CD4-positive, alpha-beta T cell treated with Interleukin-6 at 100 ng/mL for 8 hours (primary cell): ENCODE data around the gene ZNF791.
"Not testable (repeated sequence)": the region's sequence is repeated elsewhere in the genome, so short reads cannot be mapped to it uniquely, and the experiment has no call there.

ENCODE experiments used
- DNase-seq: peaks from one replicate; pipeline ENCODE4 v3.0.0-alpha.2; 2020; ENCODE audit warnings: mixed read lengths, low spot score

Gene ZNF791

DNA sequence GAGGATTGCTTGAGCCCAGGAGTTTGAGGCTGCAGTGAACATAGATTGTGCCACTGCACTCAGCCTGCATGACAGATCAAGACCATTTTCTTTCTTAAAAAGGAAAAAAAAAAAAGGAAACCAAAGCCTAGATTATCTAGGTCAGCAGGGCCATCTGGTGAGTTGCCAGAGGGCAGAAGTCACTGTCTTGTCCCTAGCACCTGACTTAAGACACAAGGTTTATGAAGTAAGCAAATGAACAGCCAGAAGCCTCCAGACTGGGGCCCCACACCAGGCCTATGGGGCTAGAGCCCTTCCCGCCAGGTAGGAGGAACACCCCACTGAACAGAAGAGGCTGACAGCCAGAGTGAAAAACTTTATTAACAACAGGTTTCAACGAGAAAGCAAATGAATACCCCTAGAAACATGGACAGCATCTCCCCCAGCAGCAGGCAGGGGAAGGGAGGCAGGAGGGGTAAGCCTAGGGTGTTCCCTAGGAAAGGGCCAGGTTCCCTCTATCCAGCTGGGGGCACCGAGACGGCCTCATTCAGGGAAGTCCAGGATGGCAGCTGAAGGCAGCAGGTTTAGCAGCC, 57.1 kb downstream of the ZNF791 start:
- DNase-seq = no peak

DNA sequence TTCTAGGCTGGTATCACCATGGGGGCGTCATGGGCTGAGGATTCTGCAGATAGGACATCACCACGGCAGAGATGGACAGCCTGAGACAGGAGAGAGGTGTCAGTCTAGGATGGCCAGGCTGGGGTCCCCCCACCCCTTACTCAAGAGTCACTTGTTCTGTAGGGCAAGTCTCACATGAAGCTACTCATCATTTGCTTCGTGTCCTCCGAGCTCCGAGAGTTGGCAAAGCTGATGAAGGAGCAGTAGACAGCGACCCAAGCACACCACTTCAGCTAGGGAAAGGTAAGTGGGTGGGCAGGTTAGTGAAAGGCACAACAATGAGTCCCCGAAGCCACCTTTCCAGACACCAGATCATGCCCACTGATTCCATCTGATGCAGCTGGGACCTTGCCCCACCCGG, 57.6 kb downstream of the ZNF791 start:
- no peak for DNase-seq

DNA sequence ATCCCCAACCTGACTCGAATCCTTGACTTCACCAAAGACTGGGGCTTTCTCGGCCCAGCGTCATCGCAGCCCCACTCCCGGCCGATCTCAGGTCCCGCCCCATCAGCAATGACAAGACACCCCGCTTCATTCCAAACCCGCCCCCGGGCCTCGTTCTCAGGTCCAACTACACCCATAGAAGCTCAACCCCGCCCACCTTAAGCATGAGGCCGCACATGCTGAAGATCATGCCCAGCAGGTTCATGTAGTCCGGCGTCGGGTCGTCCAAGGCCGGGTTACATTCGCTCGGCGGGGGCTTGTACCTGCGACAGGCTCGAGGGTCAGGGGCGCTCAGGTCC, 58.2 kb downstream of the ZNF791 start:
- DNase-seq = peak; percentile 45

DNA sequence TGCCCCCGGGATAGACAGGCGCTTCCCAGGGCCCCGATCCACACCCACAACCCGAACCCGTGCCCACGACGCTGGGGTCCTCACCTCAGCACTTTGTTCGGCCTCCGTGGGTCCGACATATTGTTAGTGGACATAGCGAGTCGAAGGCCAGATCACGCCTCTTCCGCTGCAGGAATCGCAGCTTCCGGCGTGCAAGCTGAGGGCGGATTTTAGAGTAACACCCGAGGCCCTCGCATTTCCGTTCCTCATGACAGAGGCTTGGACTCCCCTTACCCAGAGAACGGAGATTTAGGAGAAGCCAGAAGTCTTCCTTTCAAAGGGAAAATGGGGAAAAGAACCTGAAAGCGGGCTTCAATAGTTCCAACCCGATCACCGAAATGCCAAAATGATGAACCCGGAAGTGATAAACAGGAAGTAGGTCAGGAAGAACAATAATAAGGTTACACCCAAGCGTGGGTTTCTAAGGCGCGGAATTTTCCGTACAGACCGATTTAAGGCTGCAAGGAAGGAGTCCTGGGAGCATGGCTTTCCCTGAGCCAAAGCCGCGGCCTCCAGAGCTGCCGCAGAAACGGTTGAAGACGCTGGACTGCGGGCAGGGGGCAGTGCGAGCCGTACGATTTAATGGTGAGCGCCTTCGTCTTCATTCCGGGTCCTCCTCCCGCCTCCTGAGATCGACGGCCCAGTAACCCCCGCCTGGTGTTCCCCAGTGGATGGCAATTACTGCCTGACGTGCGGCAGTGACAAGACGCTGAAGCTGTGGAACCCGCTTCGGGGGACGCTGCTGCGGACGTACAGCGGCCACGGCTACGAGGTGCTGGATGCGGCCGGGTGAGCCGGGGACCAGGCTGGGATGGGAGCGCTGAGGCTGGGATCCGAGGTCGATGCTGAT, 58.8 kb downstream of the ZNF791 start:
- peak; percentile 66 for DNase-seq

DNA sequence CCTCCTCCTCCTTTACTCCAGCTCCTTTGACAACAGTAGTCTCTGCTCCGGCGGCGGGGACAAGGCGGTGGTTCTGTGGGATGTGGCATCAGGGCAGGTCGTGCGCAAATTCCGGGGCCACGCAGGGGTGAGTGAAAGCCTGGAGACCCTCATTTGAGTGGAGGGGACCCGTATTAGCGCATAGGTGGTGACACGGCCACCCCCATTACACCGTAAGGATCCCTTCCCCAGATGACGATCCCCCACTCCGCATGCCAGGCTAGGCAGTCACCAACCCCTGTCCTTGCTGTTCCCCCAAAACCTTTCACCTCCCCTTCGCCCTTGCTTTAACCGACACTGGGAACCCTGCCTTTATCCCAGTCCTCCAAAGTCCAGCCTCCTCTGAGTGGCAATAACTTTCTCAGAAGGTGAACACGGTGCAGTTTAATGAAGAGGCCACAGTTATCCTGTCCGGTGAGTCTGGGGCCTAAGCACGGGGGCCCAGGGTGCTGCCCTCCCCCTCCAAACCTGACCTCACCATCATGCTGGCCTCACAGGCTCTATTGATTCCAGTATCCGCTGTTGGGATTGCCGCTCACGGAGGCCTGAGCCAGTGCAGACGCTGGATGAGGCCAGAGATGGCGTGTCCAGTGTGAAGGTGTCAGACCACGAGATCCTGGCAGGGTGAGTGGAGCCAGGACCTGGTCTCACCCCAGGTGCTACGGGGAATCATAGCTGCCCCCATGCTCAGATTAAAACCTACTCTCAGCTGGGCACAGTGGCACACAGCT, 59.6 kb downstream of the ZNF791 start:
- no peak for DNase-seq

DNA sequence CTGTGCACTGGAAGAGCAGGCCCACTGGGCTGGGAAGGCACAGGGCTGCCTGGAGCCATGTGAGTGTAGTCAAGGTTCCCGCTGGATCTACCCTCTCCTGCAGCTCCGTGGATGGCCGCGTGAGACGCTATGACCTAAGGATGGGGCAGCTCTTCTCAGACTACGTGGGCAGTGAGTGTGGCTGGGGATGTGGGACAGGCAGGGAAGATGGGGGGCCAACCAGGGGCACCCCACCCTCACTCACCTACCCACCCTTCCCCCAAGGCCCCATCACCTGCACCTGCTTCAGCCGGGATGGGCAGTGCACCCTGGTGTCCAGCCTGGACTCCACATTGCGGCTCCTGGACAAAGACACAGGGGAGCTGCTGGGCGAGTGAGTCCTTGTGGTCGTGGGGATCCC, 62.0 kb downstream of the ZNF791 start:
- DNase-seq = no peak

DNA sequence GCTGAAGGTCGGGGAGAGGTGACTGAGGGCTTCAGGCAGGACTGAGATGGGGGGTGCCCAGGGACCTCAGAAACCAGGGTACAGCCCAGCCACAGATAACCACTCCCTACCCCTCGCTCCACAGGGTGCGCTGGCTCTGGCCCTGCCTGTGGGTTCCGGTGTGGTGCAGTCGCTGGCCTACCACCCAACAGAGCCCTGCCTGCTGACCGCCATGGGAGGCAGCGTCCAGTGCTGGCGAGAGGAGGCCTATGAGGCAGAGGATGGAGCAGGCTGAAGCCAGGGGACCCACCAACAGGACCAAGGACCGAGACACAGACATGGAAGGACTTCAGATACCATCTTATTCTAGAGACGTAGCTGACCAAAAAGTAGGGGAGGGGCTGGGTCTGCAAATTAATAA, 64.7 kb downstream of the ZNF791 start:
- no peak for DNase-seq

DNA sequence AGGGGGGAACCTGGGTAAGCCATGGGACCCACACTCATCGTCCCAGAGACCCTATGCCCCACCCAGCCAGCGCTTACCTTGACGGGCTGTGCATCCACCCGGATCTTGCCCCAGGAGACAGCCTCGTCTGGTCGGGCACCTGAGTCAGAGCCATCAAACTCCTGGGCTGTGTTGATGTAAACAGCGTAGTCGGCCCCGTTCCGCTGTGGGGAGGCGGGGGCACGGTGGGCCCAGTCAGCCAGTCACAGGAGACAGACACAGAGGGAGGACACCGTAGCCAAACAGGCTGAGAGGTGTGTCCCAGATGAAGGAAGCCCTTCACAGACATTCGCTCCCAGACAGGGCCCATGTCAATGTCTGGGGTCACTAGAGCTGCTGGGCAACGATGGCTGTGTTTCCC, 65.2 kb downstream of the ZNF791 start:
- DNase-seq = no peak

DNA sequence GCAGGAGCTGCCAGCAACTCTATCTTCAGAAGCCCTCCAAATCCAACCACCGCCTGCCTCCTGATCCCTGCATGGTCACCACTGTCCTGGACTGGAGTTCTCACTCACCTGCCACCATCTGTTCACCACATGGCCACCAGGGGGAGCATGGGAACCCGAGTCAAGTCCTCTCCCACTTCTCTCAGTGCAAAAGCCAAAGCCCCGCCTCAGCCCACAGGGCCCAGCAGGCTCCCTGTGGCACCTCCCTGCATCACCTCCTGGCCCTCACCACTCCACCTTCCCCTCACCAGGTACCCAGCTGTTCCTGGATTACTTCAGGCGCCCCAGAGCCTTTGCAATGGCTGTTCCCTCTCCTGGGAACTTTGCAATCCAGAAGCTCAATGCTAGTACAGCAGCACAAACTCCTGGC, 65.7 kb downstream of the ZNF791 start:
- DNase-seq = peak; percentile 77

DNA sequence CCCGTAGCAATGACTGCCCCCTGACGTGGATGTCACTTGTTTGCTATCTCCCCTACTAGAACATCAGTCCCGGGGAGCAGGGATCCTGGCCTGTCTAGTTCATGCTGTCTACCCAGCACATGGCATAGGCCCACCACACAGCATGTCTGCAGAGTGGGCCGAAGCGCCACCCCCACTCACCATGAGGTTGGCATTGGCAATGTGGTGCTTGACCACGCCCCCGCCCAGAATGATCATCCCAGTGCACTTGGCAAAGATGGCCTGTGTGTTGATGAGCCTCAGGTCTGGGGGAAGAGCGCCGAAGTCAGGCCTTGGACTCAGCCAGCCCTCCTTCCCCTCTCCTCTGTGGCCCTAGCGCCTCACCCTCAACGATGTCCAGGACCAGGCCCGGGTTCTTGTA, 66.2 kb downstream of the ZNF791 start:
- no peak for DNase-seq

DNA sequence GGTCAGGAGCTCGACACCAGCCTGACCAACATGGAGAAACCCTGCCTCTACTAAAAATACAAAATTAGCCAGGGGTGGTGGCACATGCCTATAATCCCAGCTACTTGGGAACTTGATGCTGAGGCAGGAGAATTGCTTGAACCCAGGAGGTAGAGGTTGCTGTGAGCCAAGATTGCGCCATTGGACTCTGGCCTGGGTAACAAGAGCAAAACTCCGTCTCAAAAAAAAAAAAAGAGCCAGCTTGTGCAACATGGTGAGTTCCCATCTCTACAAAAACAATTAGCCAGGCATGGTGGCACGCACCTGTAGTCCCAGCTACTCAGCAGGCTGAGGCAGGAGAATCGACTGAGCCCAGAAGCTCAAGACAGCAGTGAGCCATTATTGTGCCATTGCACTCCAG, 67.3 kb downstream of the ZNF791 start:
- not testable (repeated sequence) for DNase-seq

DNA sequence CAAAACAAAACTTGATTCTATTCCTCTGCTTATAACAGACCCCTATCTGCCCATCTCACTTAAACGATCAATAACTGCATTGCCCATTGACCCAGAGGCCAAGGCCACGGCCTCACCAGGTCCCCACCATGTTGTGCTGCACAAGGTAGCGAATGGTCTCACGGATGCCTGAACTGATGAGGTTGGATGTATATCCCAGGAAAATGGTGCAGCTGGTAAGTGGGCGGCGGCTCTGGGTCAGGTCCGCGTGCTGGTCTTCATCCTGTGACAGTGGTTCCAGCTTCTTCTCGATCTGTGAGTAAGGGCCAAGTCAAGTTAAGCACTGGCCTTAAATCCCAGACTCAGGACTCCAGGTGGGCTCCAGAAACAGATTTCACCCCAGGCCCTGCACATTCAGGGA, 69.3 kb downstream of the ZNF791 start:
- no peak for DNase-seq

DNA sequence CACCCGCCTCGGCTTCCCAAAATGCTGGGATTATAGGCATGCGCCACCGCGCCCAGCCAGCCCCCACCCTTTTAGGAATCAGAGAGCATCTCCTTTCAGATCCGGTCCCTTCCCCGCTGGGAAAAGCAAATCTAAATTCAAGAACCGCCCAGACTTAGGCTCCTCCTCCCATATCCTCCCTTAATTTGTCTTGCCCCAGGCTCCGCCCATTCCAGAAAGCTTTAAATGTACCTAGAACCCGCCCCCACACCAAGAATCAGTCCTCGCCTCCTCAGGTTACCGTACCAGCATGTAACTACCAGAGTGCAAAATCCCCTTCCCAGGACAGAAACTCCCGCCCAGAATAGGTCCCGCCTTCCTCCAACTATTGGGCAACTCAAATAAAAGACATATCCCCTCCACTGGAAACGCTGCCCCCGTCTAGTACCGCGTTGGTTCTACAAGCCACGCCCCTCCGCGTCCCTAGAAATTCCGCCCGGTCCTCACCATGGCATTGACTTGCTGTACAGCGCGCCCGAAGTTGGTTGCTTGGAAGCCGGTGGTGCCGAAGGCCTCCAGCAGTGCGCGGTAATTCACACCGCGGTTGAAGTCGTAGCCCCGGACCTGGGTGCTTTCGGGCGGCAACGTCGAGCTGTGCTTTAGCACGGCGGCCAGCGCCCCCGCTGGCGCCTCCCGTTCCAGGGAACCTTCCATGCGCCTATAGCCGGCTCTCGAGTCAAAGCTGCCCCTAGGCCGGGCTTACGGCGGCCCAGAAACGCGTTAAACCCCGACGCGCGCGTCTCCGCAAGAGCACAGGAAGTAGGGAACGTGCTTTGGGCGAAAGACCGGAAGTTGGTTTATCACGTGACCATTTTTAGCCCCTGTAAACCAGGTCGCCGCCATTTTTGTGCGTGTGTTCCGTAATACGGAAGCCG, 70.6 kb downstream of the ZNF791 start, which contains the start of gene DHPS:
DHPS (minus strand) TSS at position 807 of the 914 bp plus-strand sequence; CDS start at position 693, 114 bp downstream.
- DNase-seq = peak; percentile 95
